ENCODE results near the gene FBXL7.

DNA sequence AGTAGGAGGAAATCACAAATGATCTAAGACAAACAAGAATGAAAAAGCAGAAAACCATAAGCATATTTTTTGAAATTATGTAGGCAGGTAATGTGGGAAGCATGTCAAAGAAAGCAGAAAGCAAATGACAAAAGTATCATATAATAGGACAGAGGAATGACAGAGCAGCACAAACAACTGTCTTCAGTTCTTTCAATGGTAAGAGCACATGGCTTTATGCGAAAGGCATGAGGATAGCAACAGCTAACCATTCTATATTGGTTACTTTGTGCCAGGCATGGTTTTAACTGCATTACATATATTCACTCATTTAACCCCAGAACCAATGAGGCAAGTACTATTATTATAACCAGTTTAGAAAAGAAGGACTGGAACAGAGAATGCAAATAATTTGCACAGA lies 137.4 kb downstream of the FBXL7 start:
- TF ChIP-seq, protein P1, sequence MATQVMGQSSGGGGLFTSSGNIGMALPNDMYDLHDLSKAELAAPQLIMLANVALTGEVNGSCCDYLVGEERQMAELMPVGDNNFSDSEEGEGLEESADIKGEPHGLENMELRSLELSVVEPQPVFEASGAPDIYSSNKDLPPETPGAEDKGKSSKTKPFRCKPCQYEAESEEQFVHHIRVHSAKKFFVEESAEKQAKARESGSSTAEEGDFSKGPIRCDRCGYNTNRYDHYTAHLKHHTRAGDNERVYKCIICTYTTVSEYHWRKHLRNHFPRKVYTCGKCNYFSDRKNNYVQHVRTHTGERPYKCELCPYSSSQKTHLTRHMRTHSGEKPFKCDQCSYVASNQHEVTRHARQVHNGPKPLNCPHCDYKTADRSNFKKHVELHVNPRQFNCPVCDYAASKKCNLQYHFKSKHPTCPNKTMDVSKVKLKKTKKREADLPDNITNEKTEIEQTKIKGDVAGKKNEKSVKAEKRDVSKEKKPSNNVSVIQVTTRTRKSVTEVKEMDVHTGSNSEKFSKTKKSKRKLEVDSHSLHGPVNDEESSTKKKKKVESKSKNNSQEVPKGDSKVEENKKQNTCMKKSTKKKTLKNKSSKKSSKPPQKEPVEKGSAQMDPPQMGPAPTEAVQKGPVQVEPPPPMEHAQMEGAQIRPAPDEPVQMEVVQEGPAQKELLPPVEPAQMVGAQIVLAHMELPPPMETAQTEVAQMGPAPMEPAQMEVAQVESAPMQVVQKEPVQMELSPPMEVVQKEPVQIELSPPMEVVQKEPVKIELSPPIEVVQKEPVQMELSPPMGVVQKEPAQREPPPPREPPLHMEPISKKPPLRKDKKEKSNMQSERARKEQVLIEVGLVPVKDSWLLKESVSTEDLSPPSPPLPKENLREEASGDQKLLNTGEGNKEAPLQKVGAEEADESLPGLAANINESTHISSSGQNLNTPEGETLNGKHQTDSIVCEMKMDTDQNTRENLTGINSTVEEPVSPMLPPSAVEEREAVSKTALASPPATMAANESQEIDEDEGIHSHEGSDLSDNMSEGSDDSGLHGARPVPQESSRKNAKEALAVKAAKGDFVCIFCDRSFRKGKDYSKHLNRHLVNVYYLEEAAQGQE (IDR thresholded peaks at IDR 0.05; ENCODE audit: unreplicated experiment): no peak
- no peak for TF ChIP-seq CREB1 (CRISPR knock-in tag; IDR thresholded peaks at IDR 0.05; ENCODE audit: low read depth)
- TF ChIP-seq CTCF (conservative IDR thresholded peaks at IDR 0.05; ENCODE audit: low read depth in 2 of 2): no peak
- no peak for TF ChIP-seq EZH2phosphoT487 (IDR thresholded peaks at IDR 0.05; ENCODE audit: unreplicated experiment)
- TF ChIP-seq EZH2 (IDR thresholded peaks at IDR 0.05; ENCODE audit: low read depth, unreplicated experiment): no peak
- TF ChIP-seq POLR2AphosphoS5 (IDR thresholded peaks at IDR 0.05; ENCODE audit: low read depth): no peak
- no peak for TF ChIP-seq ZNF331 (CRISPR knock-in tag; IDR thresholded peaks at IDR 0.05; ENCODE audit: low read depth)
- no peak for TF ChIP-seq JUNB (IDR thresholded peaks at IDR 0.05; ENCODE audit: unreplicated experiment)
- TF ChIP-seq, protein P2, sequence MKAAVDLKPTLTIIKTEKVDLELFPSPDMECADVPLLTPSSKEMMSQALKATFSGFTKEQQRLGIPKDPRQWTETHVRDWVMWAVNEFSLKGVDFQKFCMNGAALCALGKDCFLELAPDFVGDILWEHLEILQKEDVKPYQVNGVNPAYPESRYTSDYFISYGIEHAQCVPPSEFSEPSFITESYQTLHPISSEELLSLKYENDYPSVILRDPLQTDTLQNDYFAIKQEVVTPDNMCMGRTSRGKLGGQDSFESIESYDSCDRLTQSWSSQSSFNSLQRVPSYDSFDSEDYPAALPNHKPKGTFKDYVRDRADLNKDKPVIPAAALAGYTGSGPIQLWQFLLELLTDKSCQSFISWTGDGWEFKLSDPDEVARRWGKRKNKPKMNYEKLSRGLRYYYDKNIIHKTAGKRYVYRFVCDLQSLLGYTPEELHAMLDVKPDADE (IDR thresholded peaks at IDR 0.05): no peak
